HEK293 (cell line): Measurements from ENCODE around the gene OTUD6A.

Experiments used
- CTCF ChIA-PET: fragments of 350-600 bp; formaldehyde crosslinking; extraction: SDS; loops from one replicate; lab custom pipeline; 2021; ENCODE audit warnings: antibody characterized with exemption; lab: Yijun Ruan, JAX
- POLR2A ChIA-PET: fragments of 300-600 bp; formaldehyde crosslinking; extraction: SDS; loops from one replicate; lab custom pipeline; 2020; ENCODE audit warnings: antibody characterized with exemption, inconsistent platforms; lab: Yijun Ruan, JAX
- H3K27ac ChIP-seq: fragments of 200-500 bp; sonication (Bioruptor generic); 2 replicates; pipeline ENCODE4 v1.5.1; 2014; ENCODE audit warnings: low read depth, low read length, control low read depth, inconsistent platforms; ENCODE audit errors: extremely low read depth
- H3K36me3 ChIP-seq, 2 experiments: fragments of 200-500 bp in 1 of 2; sonication (Bioruptor generic) in 1 of 2; 1 replicate in 1 of 2; 2 replicates in 1 of 2; pipeline ENCODE4 v1.5.1; 2014 to 2017; ENCODE audit warnings: inconsistent platforms in 2 of 2, low read length in 2 of 2; ENCODE audit not compliant: control insufficient read depth in 2 of 2, insufficient read depth in 1 of 2
- H3K4me1 ChIP-seq: fragments of 200-500 bp; sonication (Bioruptor generic); 2 replicates; pipeline ENCODE4 v1.5.1; 2014; ENCODE audit warnings: mild to moderate bottlenecking, low read length, inconsistent platforms; ENCODE audit not compliant: control insufficient read depth, insufficient read depth
- H3K4me3 ChIP-seq: 2 replicates; pipeline ENCODE4 v1.5.1; 2011; ENCODE audit warnings: low read depth, mild to moderate bottlenecking, control low read depth, low read length, moderate library complexity
- H3K9me3 ChIP-seq: fragments of 200-500 bp; sonication (Bioruptor generic); 2 replicates; pipeline ENCODE4 v1.5.1; 2014; ENCODE audit warnings: low read depth, low read length, inconsistent platforms; ENCODE audit not compliant: control insufficient read depth, insufficient read depth
- MYNN ChIP-seq: fragments of 450-650 bp; formaldehyde crosslinking; IDR thresholded peaks from 2 replicates; pipeline ENCODE4 v1.5.1; 2016; ENCODE audit warnings: missing biosample characterization, missing genetic modification characterization, borderline replicate concordance
- PRDM1 ChIP-seq: fragments of 450-650 bp; formaldehyde crosslinking; IDR thresholded peaks from 2 replicates; pipeline ENCODE4; 2016; ENCODE audit warnings: missing biosample characterization, missing genetic modification characterization
- WT1 ChIP-seq: fragments of 450-650 bp; formaldehyde crosslinking; IDR thresholded peaks from 2 replicates; pipeline ENCODE4 v1.5.1; 2016; ENCODE audit warnings: missing biosample characterization, missing genetic modification characterization
- YY1 ChIP-seq: fragments of 450-650 bp; formaldehyde crosslinking; IDR thresholded peaks from 2 replicates; pipeline ENCODE4 v1.5.1; 2018; ENCODE audit warnings: missing biosample characterization, missing genetic modification characterization
- ZBTB8A ChIP-seq: fragments of 450-650 bp; formaldehyde crosslinking; IDR thresholded peaks from 2 replicates; pipeline ENCODE4 v1.5.1; 2016; ENCODE audit warnings: missing biosample characterization, missing genetic modification characterization
- ZFP37 ChIP-seq: fragments of 450-650 bp; formaldehyde crosslinking; IDR thresholded peaks from 2 replicates; pipeline ENCODE4 v1.5.1; 2016; ENCODE audit warnings: missing biosample characterization, missing genetic modification characterization
- ZNF138 ChIP-seq: fragments of 450-650 bp; formaldehyde crosslinking; IDR thresholded peaks from 2 replicates; pipeline ENCODE4 v1.5.1; 2016; ENCODE audit warnings: missing biosample characterization, missing genetic modification characterization, borderline replicate concordance
- ZNF175 ChIP-seq: fragments of 450-650 bp; formaldehyde crosslinking; IDR thresholded peaks from 2 replicates; pipeline ENCODE4 v1.5.1; 2016; ENCODE audit warnings: missing biosample characterization, missing genetic modification characterization
- ZNF19 ChIP-seq: fragments of 450-650 bp; formaldehyde crosslinking; IDR thresholded peaks from 2 replicates; pipeline ENCODE4; 2016; ENCODE audit warnings: missing biosample characterization, missing genetic modification characterization, low read depth
- ZNF211 ChIP-seq: fragments of 450-650 bp; formaldehyde crosslinking; IDR thresholded peaks from 2 replicates; pipeline ENCODE4 v1.5.1; 2016; ENCODE audit warnings: low read depth, missing biosample characterization, missing genetic modification characterization
- ZNF248 ChIP-seq: fragments of 450-650 bp; formaldehyde crosslinking; IDR thresholded peaks from 2 replicates; pipeline ENCODE4 v1.5.1; 2017; ENCODE audit warnings: missing biosample characterization, missing genetic modification characterization
- ZNF391 ChIP-seq: fragments of 450-650 bp; formaldehyde crosslinking; IDR thresholded peaks from 2 replicates; pipeline ENCODE4 v1.5.1; 2016; ENCODE audit warnings: low read depth, missing biosample characterization, missing genetic modification characterization, borderline replicate concordance
- ZNF571 ChIP-seq: fragments of 450-650 bp; formaldehyde crosslinking; IDR thresholded peaks from 2 replicates; pipeline ENCODE4 v1.5.0; 2017; ENCODE audit warnings: missing biosample characterization, missing genetic modification characterization
- ZNF623 ChIP-seq: fragments of 450-650 bp; formaldehyde crosslinking; IDR thresholded peaks from 2 replicates; pipeline ENCODE4 v1.5.1; 2016; ENCODE audit warnings: missing biosample characterization, missing genetic modification characterization
- ZNF677 ChIP-seq: fragments of 450-650 bp; IDR thresholded peaks from 2 replicates; pipeline ENCODE4 v1.5.0; 2018; ENCODE audit warnings: missing biosample characterization, mild to moderate bottlenecking, missing genetic modification characterization, moderate library complexity
- ZNF843 ChIP-seq: fragments of 450-650 bp; formaldehyde crosslinking; IDR thresholded peaks from 2 replicates; pipeline ENCODE4 v1.5.1; 2016; ENCODE audit warnings: missing biosample characterization, missing genetic modification characterization
- TF ChIP-seq, protein P1 (sequence below): fragments of 450-650 bp; formaldehyde crosslinking; IDR thresholded peaks from 2 replicates; pipeline ENCODE4 v1.5.1; 2016; ENCODE audit warnings: missing biosample characterization, missing genetic modification characterization
- TF ChIP-seq, protein P2 (sequence below): fragments of 450-650 bp; formaldehyde crosslinking; IDR thresholded peaks from 2 replicates; pipeline ENCODE4 v1.5.1; 2016; ENCODE audit warnings: missing biosample characterization, missing genetic modification characterization
- TF ChIP-seq, protein P3 (sequence below): fragments of 450-650 bp; formaldehyde crosslinking; IDR thresholded peaks from 2 replicates; pipeline ENCODE4 v1.5.1; 2017; ENCODE audit warnings: missing biosample characterization, mild to moderate bottlenecking, missing genetic modification characterization, moderate library complexity

OTUD6A gene

DNA sequence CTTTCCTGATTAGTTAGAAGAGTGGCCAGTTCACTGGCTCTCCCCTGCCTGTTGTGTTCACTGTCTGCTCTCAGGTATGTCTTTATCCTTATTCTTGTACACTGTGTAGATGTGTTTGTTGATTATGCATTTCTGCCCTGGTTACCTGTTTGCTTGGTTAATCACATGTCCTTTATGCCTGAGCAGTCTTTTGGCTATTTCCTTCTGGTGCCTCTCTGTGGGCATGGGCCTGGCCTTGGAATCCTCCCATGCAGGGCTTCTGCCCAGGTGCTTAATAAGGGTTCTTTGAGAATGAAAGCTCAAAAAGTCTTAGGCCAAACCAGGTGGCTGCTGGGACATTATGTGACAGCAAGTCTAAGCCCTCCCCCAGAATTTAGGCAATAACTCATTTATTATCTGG lies 26.5 kb downstream of the OTUD6A start (continued):
- no peak for TF ChIP-seq ZNF677 (tag by site-specific recombination)
- TF ChIP-seq ZNF248 (tag by site-specific recombination), result no peak

DNA sequence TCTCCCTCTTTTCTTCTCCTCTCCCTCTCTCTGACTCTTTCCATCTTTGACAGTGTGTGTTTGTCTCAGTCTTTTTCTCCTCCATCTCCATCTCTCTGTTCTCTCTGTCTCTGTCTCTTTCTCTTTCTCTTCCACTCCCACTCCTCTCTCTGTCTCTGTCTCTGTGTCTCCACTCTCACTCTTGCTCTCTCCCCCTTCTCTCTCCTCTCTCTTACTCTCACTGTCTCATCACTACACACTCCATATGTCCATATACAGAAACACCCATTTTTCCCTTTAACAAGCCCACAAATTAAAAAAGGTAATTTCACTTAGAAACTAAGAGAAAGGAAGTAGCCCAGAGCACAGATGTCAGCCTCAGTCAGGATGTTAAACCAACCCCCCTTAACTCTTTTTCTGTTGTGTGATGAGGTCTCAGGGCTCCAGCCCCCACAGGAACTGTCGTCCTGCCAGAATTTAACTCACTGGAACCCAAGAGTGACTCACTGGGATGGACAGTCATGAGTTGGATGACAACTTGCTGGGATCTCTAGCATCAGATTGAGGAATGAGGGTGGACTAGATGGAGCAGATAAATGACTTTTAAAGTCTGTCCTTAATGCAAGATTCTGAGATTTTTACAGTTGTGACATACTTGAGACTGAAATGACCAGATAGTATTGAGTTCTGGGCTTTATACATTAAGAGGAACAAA lies 27.5 kb downstream of the OTUD6A start:
- Histone ChIP-seq H3K4me3 (no peak overlapping the region), H3K4me1 (0 out of 2 replicates have a peak, but pooled peaks cover 4% of the 10 kb centered on the region), H3K27ac (no peak overlapping the region), H3K36me3 (no peaks in the 10 kb centered on the region), H3K9me3 (no peaks in the 10 kb centered on the region)
- CTCF ChIA-PET, result interaction anchor here (0.6 kb wide), 1 partner anchor 610 kb away, joined by 3 read pairs; no protein-coding TSS in a partner anchor
- TF ChIP-seq ZNF571 (no peak), PRDM1 (tag by site-specific recombination) (peak; percentile 99)
- POLR2A ChIA-PET, result no interaction called here

DNA sequence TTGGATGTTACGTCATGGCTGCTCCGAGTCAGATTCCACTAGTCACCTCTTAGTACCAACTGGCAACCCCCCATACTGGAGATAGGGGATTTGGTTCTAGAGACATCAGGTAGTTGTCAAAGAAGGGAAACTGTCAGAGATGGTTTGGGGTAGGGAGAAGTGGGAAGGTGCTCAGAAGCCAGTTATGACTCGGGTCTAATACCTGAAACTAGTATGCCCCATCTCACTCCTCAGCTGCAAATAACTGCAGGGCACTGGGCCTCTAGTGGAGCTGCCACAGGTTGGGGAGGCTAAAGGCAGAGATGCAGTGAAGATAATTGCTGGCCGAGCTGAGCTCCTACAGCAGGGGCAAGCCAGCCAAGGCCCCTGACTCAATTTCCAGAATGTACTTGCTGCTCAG lies 30.0 kb downstream of the OTUD6A start:
- CTCF ChIA-PET, result interaction anchor here (1.0 to 1.6 kb wide), 3 partner anchors 48 to 668 kb away, joined by 4 to 5 read pairs (median 4); no protein-coding TSS in a partner anchor
- no peaks in the 10 kb centered on the region for H3K9me3 ChIP-seq
- no peak overlapping the region for H3K4me3 ChIP-seq
- POLR2A ChIA-PET, result no interaction called here
- no peak overlapping the region for H3K27ac ChIP-seq
- H3K4me1 ChIP-seq, result 0 out of 2 replicates have a peak, but pooled peaks cover 4% of the 10 kb centered on the region
- TF ChIP-seq MYNN (tag by site-specific recombination) (no peak), ZNF211 (tag by site-specific recombination) (no peak), ZFP37 (tag by site-specific recombination) (no peak), ZNF391 (no peak), ZNF138 (no peak), ZNF19 (no peak), ZNF248 (tag by site-specific recombination) (no peak), ZNF175 (tag by site-specific recombination) (no peak), YY1 (no peak), ZNF843 (tag by site-specific recombination) (no peak), ZNF623 (tag by site-specific recombination) (no peak), ZBTB8A (no peak), WT1 (tag by site-specific recombination) (no peak)
- TF ChIP-seq, protein P1, sequence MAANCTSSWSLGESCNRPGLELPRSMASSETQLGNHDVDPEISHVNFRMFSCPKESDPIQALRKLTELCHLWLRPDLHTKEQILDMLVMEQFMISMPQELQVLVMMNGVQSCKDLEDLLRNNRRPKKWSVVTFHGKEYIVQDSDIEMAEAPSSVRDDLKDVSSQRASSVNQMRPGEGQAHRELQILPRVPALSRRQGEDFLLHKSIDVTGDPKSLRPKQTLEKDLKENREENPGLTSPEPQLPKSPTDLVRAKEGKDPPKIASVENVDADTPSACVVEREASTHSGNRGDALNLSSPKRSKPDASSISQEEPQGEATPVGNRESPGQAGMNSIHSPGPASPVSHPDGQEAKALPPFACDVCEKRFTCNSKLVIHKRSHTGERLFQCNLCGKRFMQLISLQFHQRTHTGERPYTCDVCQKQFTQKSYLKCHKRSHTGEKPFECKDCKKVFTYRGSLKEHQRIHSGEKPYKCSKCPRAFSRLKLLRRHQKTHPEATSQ, result no peak
- TF ChIP-seq, protein P2, sequence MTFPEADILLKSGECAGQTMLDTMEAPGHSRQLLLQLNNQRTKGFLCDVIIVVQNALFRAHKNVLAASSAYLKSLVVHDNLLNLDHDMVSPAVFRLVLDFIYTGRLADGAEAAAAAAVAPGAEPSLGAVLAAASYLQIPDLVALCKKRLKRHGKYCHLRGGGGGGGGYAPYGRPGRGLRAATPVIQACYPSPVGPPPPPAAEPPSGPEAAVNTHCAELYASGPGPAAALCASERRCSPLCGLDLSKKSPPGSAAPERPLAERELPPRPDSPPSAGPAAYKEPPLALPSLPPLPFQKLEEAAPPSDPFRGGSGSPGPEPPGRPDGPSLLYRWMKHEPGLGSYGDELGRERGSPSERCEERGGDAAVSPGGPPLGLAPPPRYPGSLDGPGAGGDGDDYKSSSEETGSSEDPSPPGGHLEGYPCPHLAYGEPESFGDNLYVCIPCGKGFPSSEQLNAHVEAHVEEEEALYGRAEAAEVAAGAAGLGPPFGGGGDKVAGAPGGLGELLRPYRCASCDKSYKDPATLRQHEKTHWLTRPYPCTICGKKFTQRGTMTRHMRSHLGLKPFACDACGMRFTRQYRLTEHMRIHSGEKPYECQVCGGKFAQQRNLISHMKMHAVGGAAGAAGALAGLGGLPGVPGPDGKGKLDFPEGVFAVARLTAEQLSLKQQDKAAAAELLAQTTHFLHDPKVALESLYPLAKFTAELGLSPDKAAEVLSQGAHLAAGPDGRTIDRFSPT, result no peak
- TF ChIP-seq, protein P3, sequence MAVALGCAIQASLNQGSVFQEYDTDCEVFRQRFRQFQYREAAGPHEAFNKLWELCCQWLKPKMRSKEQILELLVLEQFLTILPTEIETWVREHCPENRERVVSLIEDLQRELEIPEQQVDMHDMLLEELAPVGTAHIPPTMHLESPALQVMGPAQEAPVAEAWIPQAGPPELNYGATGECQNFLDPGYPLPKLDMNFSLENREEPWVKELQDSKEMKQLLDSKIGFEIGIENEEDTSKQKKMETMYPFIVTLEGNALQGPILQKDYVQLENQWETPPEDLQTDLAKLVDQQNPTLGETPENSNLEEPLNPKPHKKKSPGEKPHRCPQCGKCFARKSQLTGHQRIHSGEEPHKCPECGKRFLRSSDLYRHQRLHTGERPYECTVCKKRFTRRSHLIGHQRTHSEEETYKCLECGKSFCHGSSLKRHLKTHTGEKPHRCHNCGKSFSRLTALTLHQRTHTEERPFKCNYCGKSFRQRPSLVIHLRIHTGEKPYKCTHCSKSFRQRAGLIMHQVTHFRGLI, result no peak
- no peaks in the 10 kb centered on the region for H3K36me3 ChIP-seq
